ENCODE data around the gene NACA2. TPM values are rescaled to one million over a fixed set of nuclear protein-coding genes. Genes with fewer than 3 reads are reported as not detected.
A peak's percentile ranks its signal among the peaks of the same experiment; 100 is the strongest.
"Not testable (repeated sequence)": the region's sequence is repeated elsewhere in the genome, so short reads cannot be mapped to it uniquely, and the experiment has no call there.

Gene NACA2
- polyA plus RNA-seq, 2 of the 4 experiments (the other 2 are of a cell fraction): 0.34 to 0.40 TPM

GRCh38 chr17:61634011-61634539 is 43.1 kb upstream of the NACA2 start:
- DNase-seq (ENCODE audit: low read depth in 1 of 2, low spot score in 1 of 2): no peak
- Histone ChIP-seq H3K4me1 (no peaks in the 10 kb centered on the region), H3K27ac (no peak overlapping the region), H3K4me3 (no peak overlapping the region), H3K9me3 (peaks cover 16% of the 10 kb centered on the region; the same call in 2 of the 3 replicates), H3K4me2 (no peak overlapping the region)
- ChIA-PET POLR2A (no interaction called here), CTCF (interaction anchor here (0.5 to 3.1 kb wide), 3 partner anchors 200 to 502 kb away, joined by 5 to 23 read pairs (median 16); no protein-coding TSS in a partner anchor)
- TF ChIP-seq MAX (IDR thresholded peaks at IDR 0.05) (no peak), RARB (CRISPR knock-in tag; IDR thresholded peaks at IDR 0.05) (no peak), BCL3 (IDR thresholded peaks at IDR 0.05) (no peak)
- FAIRE-seq: peak; percentile 7
- no peak for ATAC-seq

- CTCF ChIA-PET: no interaction called here
- H3K9me3 ChIP-seq: peaks cover 16% of the 10 kb centered on the region; the same call in 2 of the 3 replicates
These were observed 41.8 kb upstream of the NACA2 start for GRCh38 chr17:61632826-61633225.

GRCh38 chr17:61631800-61632199 is 40.8 kb upstream of the NACA2 start:
- no peak overlapping the region for H3K4me2 ChIP-seq
- TF ChIP-seq ATOH8 (CRISPR knock-in tag; IDR thresholded peaks at IDR 0.05; ENCODE audit: low read depth): no peak
- no peak for TF ChIP-seq HOXA7 (CRISPR knock-in tag; IDR thresholded peaks at IDR 0.05)
- no peak for TF ChIP-seq MAZ (IDR thresholded peaks at IDR 0.05; ENCODE audit: borderline replicate concordance, low read depth, low read length)
- TF ChIP-seq POLR2A (IDR thresholded peaks at IDR 0.05; ENCODE audit: low read length): no peak
- TF ChIP-seq TFCP2L1 (CRISPR knock-in tag; IDR thresholded peaks at IDR 0.05): no peak
- no peak for TF ChIP-seq USF2 (IDR thresholded peaks at IDR 0.05)
- no peak for TF ChIP-seq SMC3 (IDR thresholded peaks at IDR 0.05)
- TF ChIP-seq HOXB13 (CRISPR knock-in tag; IDR thresholded peaks at IDR 0.05; ENCODE audit: low read depth): no peak
- no peak for TF ChIP-seq RFX5 (IDR thresholded peaks at IDR 0.05)
- TF ChIP-seq CHD4 (IDR thresholded peaks at IDR 0.05; ENCODE audit: borderline replicate concordance): no peak
- TF ChIP-seq PBX3 (IDR thresholded peaks at IDR 0.05): no peak
- TF ChIP-seq HEYL (CRISPR knock-in tag; IDR thresholded peaks at IDR 0.05): no peak
- TF ChIP-seq EP300 (IDR thresholded peaks at IDR 0.05): no peak
- no peak for TF ChIP-seq CTCF (IDR thresholded peaks at IDR 0.05)
- no peak for TF ChIP-seq NPAS2 (CRISPR knock-in tag; IDR thresholded peaks at IDR 0.05; ENCODE audit: borderline replicate concordance)
- TF ChIP-seq JUN (IDR thresholded peaks at IDR 0.05): no peak
- TF ChIP-seq E2F6 (IDR thresholded peaks at IDR 0.05; ENCODE audit: borderline replicate concordance, low read depth): no peak
- H3K4me1 ChIP-seq: no peaks in the 10 kb centered on the region
- H3K9me3 ChIP-seq: peaks cover 16% of the 10 kb centered on the region; the same call in 2 of the 3 replicates
- DNase-seq (ENCODE audit: low read depth in 1 of 2, low spot score in 1 of 2): no peak
- no peak overlapping the region for H3K4me3 ChIP-seq
- no peak for FAIRE-seq
- ChIA-PET POLR2A (no interaction called here), CTCF (interaction anchor here (1.3 kb wide), 1 partner anchor 220 kb away, joined by 8 read pairs; no protein-coding TSS in a partner anchor)
- H3K27ac ChIP-seq: no peak overlapping the region
- ATAC-seq: no peak
- WGBS (ENCODE audit: missing lambda C conversion rate): 75% methylated on average over 1 of the region's 1 CpG

More at GRCh38 chr17:61632826-61633225, 41.8 kb upstream of the NACA2 start:
- H3K4me1 ChIP-seq: no peaks in the 10 kb centered on the region
- ATAC-seq: no peak
- POLR2A ChIA-PET: no interaction called here
- H3K4me3 ChIP-seq: no peak overlapping the region
- no peak for DNase-seq (ENCODE audit: low read depth in 1 of 2, low spot score in 1 of 2)
- FAIRE-seq: peak; percentile 36
- WGBS (ENCODE audit: missing lambda C conversion rate): 52% methylated on average over 1 of the region's 1 CpG
- no peak overlapping the region for H3K4me2 ChIP-seq
- no peak overlapping the region for H3K27ac ChIP-seq
- no peak for TF ChIP-seq ZNF302 (CRISPR knock-in tag; IDR thresholded peaks at IDR 0.05)
- TF ChIP-seq JUNB (IDR thresholded peaks at IDR 0.05): no peak
- TF ChIP-seq TP53 (CRISPR knock-in tag; IDR thresholded peaks at IDR 0.05): no peak
- TF ChIP-seq POLR2A (IDR thresholded peaks at IDR 0.05; ENCODE audit: low read length): no peak

GRCh38 chr17:61628158-61628557 is 37.1 kb upstream of the NACA2 start:
- CTCF ChIA-PET: interaction anchor here (0.6 to 1.9 kb wide), 2 partner anchors 216 to 245 kb away, joined by 3 to 6 read pairs; no protein-coding TSS in a partner anchor
- DNase-seq (ENCODE audit: low read depth in 1 of 2, low spot score in 1 of 2); H3K9me3 ChIP-seq; POLR2A ChIA-PET; ATAC-seq; H3K4me1 ChIP-seq; FAIRE-seq; H3K4me3 ChIP-seq; H3K4me2 ChIP-seq; H3K27ac ChIP-seq: not testable (repeated sequence)
- 70% methylated on average over 4 of the region's 4 CpGs for WGBS (ENCODE audit: missing lambda C conversion rate)
